DND-41 (cell line): ENCODE measurements around the gene ALOX12.

Experiments
- ATAC-seq: fragments of 200-7000 bp; cut with Tn5 transposase; 3 replicates; pipeline ENCODE4 v1.9.1; 2021; ENCODE audit warnings: low read depth; ENCODE audit not compliant: insufficient read depth
- DNase-seq: peaks from one replicate; pipeline ENCODE4 v3.0.0-alpha.2; 2020
- H2AFZ ChIP-seq: 2 replicates; pipeline ENCODE4 v1.6.0; 2012; ENCODE audit warnings: low read depth, low read length
- H3K27ac ChIP-seq: 2 replicates; pipeline ENCODE4 v1.5.1; 2012; ENCODE audit warnings: low read length, inconsistent platforms
- H3K27me3 ChIP-seq: fragments of 200-600 bp; sonication (generic); 2 replicates; pipeline ENCODE4 v1.6.0; 2012; ENCODE audit warnings: low read length, mild to moderate bottlenecking, inconsistent platforms; ENCODE audit not compliant: insufficient read depth, poor library complexity
- H3K36me3 ChIP-seq: 2 replicates; pipeline ENCODE4 v1.5.1; 2012; ENCODE audit warnings: low read length, inconsistent platforms; ENCODE audit not compliant: insufficient read depth
- H3K4me1 ChIP-seq: 2 replicates; pipeline ENCODE4 v1.5.1; 2012; ENCODE audit warnings: mild to moderate bottlenecking, low read length; ENCODE audit not compliant: insufficient read depth
- H3K4me2 ChIP-seq: 2 replicates; pipeline ENCODE4 v1.6.0; 2012; ENCODE audit warnings: mild to moderate bottlenecking, moderate library complexity, low read length, inconsistent platforms; ENCODE audit not compliant: insufficient read depth
- H3K4me3 ChIP-seq, 2 experiments: fragments of 200-600 bp in 1 of 2; shearing (Covaris generic) in 1 of 2; 2 replicates each; pipeline ENCODE4 v1.5.1; 2012 to 2016; ENCODE audit warnings: inconsistent platforms in 2 of 2, low read length in 2 of 2, mild to moderate bottlenecking in 2 of 2, low read depth in 1 of 2, moderate library complexity in 1 of 2
- H3K79me2 ChIP-seq: 2 replicates; pipeline ENCODE4 v1.6.0; 2012; ENCODE audit warnings: low read length, inconsistent platforms; ENCODE audit not compliant: insufficient read depth
- H3K9ac ChIP-seq: 2 replicates; pipeline ENCODE4 v1.6.0; 2012; ENCODE audit warnings: low read depth, mild to moderate bottlenecking, inconsistent platforms, low read length, moderate library complexity
- H3K9me3 ChIP-seq: 2 replicates; pipeline ENCODE4 v1.5.1; 2012; ENCODE audit warnings: low read length, moderate library complexity, mild to moderate bottlenecking, inconsistent platforms; ENCODE audit not compliant: insufficient read depth, severe bottlenecking
- H4K20me1 ChIP-seq: 2 replicates; pipeline ENCODE4 v1.6.0; 2012; ENCODE audit warnings: low read length; ENCODE audit not compliant: insufficient read depth
- CTCF ChIP-seq: IDR thresholded peaks from 2 replicates; pipeline ENCODE4 v1.5.1; 2012; ENCODE audit warnings: borderline replicate concordance, low read length, moderate library complexity, mild to moderate bottlenecking; ENCODE audit not compliant: poor library complexity, severe bottlenecking; ENCODE audit errors: extremely low read depth
- EZH2 ChIP-seq: IDR thresholded peaks from 3 replicates; pipeline ENCODE4 v1.6.1; 2012; ENCODE audit warnings: borderline replicate concordance, low read depth, mild to moderate bottlenecking, moderate library complexity, low read length, inconsistent platforms; ENCODE audit not compliant: severe bottlenecking

The ALOX12 gene

GRCh38 chr17:7005716-7006115, 9.9 kb downstream of the ALOX12 start:
- Histone ChIP-seq H4K20me1 (peaks cover 16% of the 10 kb centered on the region; the same call in 1 of the 2 replicates), H3K9me3 (no peaks in the 10 kb centered on the region), H3K4me2 (no peak overlapping the region), H3K4me3 (no peak overlapping the region), H3K36me3 (peaks cover 43% of the 10 kb centered on the region), H3K9ac (no peak overlapping the region), H3K4me1 (peaks cover 16% of the 10 kb centered on the region), H2AFZ (no peak overlapping the region), H3K27me3 (no peaks in the 10 kb centered on the region), H3K79me2 (peaks cover 46% of the 10 kb centered on the region), H3K27ac (no peak overlapping the region)
- DNase-seq (no peak), ATAC-seq (no peak)
- no peak for TF ChIP-seq EZH2
- no peak for TF ChIP-seq CTCF

- no peak for TF ChIP-seq CTCF
- no peak for TF ChIP-seq EZH2
- H3K4me1 ChIP-seq: peaks cover 27% of the 10 kb centered on the region
- no peaks in the 10 kb centered on the region for H3K9me3 ChIP-seq
- DNase-seq (no peak), ATAC-seq (no peak)
- H3K27me3 ChIP-seq: no peaks in the 10 kb centered on the region
- H4K20me1 ChIP-seq: peaks cover 16% of the 10 kb centered on the region; the same call in 1 of the 2 replicates
- no peak overlapping the region for H3K27ac ChIP-seq
- H3K79me2 ChIP-seq: peaks cover 60% of the 10 kb centered on the region
- H3K4me3 ChIP-seq: no peak overlapping the region
- no peak overlapping the region for H3K4me2 ChIP-seq
- no peak overlapping the region for H2AFZ ChIP-seq
- no peak overlapping the region for H3K9ac ChIP-seq
- H3K36me3 ChIP-seq: peaks cover 32% of the 10 kb centered on the region
These were observed 11.3 kb downstream of the ALOX12 start for GRCh38 chr17:7007143-7007542.

- Histone ChIP-seq H3K79me2 (peaks cover 73% of the 10 kb centered on the region), H4K20me1 (peaks cover 13% of the 10 kb centered on the region; the same call in 1 of the 2 replicates), H3K9me3 (no peaks in the 10 kb centered on the region), H3K36me3 (peaks cover 24% of the 10 kb centered on the region), H3K4me1 (peaks cover 44% of the 10 kb centered on the region), H3K27ac (no peak overlapping the region), H3K9ac (peak overlapping the region; percentile 85; the same call in 1 of the 2 replicates), H2AFZ (no peak overlapping the region), H3K27me3 (no peaks in the 10 kb centered on the region), H3K4me2 (peak overlapping the region; percentile 94), H3K4me3 (peak overlapping the region in 1 of 2 experiments; percentile 98; a peak in 2 of 4 replicates)
- no peak for TF ChIP-seq EZH2
- ATAC-seq (no peak), DNase-seq (no peak)
These were observed 14.7 kb downstream of the ALOX12 start for GRCh38 chr17:7010523-7010922.

GRCh38 chr17:7011415-7011814, 15.6 kb downstream of the ALOX12 start:
- H3K4me1 ChIP-seq: peaks cover 53% of the 10 kb centered on the region
- H3K27ac ChIP-seq: peak overlapping the region; percentile 99; the same call in 1 of the 2 replicates
- H2AFZ ChIP-seq: no peak overlapping the region
- peak overlapping the region; percentile 94 for H3K4me2 ChIP-seq
- peaks cover 75% of the 10 kb centered on the region for H3K79me2 ChIP-seq
- H3K27me3 ChIP-seq: no peaks in the 10 kb centered on the region
- peaks cover 25% of the 10 kb centered on the region for H3K36me3 ChIP-seq
- no peaks in the 10 kb centered on the region for H3K9me3 ChIP-seq
- DNase-seq (no peak), ATAC-seq (no peak)
- H4K20me1 ChIP-seq: peaks cover 13% of the 10 kb centered on the region; the same call in 1 of the 2 replicates
- H3K9ac ChIP-seq: peak overlapping the region; percentile 85
- peak overlapping the region; percentile 96 to 98; a peak in 3 of 4 replicates for H3K4me3 ChIP-seq
- TF ChIP-seq EZH2: no peak
